BLaER1 (cell line): ENCODE data around the gene MBL2.

ENCODE experiments used
- H3K27ac ChIP-seq: shearing (Covaris generic); formaldehyde crosslinking; 2 replicates; pipeline ENCODE4 v1.8.1; 2022
- H3K27me3 ChIP-seq: shearing (Covaris generic); formaldehyde crosslinking; 2 replicates; pipeline ENCODE4 v1.8.1; 2022
- H3K36me3 ChIP-seq: shearing (Covaris generic); formaldehyde crosslinking; 2 replicates; pipeline ENCODE4 v1.8.1; 2022
- H3K4me1 ChIP-seq: shearing (Covaris generic); formaldehyde crosslinking; 2 replicates; pipeline ENCODE4 v1.8.1; 2022
- H3K4me2 ChIP-seq: shearing (Covaris generic); formaldehyde crosslinking; 2 replicates; pipeline ENCODE4 v1.8.1; 2022
- H3K4me3 ChIP-seq: shearing (Covaris generic); formaldehyde crosslinking; 2 replicates; pipeline ENCODE4 v1.8.1; 2022
- H3K9ac ChIP-seq: shearing (Covaris generic); formaldehyde crosslinking; 2 replicates; pipeline ENCODE4 v1.8.1; 2022
- H3K9me3 ChIP-seq: shearing (Covaris generic); formaldehyde crosslinking; 2 replicates; pipeline ENCODE4 v1.8.1; 2022
- H4K20me1 ChIP-seq: shearing (Covaris generic); formaldehyde crosslinking; 2 replicates; pipeline ENCODE4 v1.8.1; 2022
- Cebpa-rat ChIP-seq: shearing (Covaris generic); IDR thresholded peaks from 2 replicates; pipeline ENCODE4 v1.8.1; 2022

Gene MBL2

DNA sequence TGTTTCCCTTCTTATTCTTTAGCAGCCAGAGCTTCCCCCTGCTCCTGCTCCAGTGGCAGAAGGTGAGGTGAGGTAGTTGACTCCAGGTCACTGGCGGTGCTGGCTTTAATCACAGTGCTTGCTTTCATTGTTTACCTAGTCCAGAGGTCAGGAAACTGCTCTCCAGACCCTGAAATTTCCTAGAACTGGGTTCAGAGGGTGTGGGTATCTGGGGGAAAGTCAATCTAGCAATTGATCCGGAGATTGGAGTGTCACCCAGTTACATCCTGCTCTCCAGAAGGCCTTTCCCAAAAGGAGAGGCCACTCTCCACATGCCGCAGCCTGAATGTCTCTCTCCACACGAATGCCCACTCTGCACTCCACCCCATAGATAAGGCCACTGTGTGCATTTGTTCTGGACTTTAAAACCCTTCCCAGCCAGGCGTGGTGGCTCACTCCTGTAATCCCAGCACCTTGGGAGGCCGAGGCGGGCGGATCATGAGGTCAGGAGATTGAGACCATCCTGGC lies 2.1 kb upstream of the MBL2 start:
- Histone ChIP-seq H3K27me3 (no peaks in the 10 kb centered on the region), H3K4me2 (no peak overlapping the region), H3K36me3 (no peaks in the 10 kb centered on the region), H3K9me3 (no peaks in the 10 kb centered on the region), H4K20me1 (no peaks in the 10 kb centered on the region), H3K27ac (no peak overlapping the region), H3K4me3 (no peak overlapping the region), H3K9ac (no peak overlapping the region), H3K4me1 (no peaks in the 10 kb centered on the region)
- no peak for TF ChIP-seq Cebpa-rat

DNA sequence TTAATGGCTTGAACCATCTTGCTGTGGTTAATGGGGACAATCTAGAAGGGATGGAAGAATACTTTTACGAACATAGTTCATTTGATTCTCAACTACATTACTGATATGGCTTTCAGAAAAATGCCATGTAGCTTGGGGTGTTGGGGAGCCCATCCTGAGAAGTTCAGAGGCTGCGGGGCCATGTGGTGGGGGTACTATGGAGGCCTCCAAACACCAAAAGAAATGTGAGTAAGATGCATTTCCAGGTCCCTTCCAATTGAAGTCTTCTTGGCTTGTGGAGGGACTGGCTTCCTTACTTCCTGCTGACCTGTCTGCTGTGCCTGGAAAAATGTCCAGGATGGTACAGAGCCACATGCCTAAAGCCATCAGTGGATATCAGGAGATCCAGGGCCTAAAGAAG lies 1.6 kb upstream of the MBL2 start:
- H3K4me2 ChIP-seq = no peak overlapping the region
- no peak overlapping the region for H3K4me3 ChIP-seq
- no peaks in the 10 kb centered on the region for H3K9me3 ChIP-seq
- H3K4me1 ChIP-seq = no peaks in the 10 kb centered on the region
- no peaks in the 10 kb centered on the region for H3K36me3 ChIP-seq
- no peak overlapping the region for H3K9ac ChIP-seq
- no peak overlapping the region for H3K27ac ChIP-seq
- H3K27me3 ChIP-seq = no peaks in the 10 kb centered on the region
- TF ChIP-seq Cebpa-rat = no peak
- H4K20me1 ChIP-seq = no peaks in the 10 kb centered on the region

DNA sequence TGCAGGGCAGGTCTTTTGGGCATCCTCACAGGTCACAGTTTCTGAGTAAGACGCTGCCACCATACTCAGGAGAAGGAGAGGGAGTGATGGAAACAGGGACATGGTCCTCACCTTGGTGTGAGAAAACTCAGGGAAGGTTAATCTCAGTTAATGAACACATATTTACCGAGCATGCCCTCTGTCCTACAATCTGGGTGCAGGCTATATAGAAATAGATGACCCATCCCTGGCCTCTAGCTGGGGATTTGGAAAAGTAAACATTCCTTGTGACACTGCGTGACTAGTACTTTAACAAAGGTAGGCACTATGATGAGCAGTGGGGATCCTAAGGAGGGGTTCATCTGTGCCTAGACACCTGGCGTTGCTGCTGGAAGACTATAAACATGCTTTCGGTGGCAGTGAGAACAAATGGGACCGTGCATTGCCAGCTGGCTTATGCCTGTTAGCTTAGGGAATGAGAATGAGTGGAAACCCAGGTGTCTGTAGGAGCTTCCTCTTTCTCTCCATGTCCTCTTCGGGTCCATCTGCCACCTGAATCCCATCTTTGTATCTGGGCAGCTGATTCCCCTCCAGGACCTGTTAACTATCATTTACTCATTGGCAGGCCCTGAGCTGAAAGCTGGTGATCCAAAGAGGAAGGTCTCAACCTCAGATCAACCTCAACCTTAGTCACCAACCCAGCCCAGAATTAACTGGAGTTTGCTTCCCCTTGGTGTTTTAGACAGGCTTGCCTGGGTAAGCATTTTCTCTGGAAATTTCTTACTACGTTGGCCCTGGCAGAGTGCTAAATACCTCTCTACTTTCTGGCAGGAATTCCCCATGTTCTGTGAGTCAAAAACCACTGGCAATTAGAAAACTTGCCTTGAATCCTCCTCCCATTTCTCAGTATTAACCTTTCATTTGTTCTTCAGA lies 794 bp downstream of the MBL2 start:
- Histone ChIP-seq H3K4me3 (no peak overlapping the region), H4K20me1 (no peaks in the 10 kb centered on the region), H3K36me3 (no peaks in the 10 kb centered on the region), H3K4me2 (no peak overlapping the region), H3K27me3 (no peaks in the 10 kb centered on the region), H3K27ac (no peak overlapping the region), H3K4me1 (no peaks in the 10 kb centered on the region), H3K9me3 (no peaks in the 10 kb centered on the region), H3K9ac (no peak overlapping the region)
- no peak for TF ChIP-seq Cebpa-rat

DNA sequence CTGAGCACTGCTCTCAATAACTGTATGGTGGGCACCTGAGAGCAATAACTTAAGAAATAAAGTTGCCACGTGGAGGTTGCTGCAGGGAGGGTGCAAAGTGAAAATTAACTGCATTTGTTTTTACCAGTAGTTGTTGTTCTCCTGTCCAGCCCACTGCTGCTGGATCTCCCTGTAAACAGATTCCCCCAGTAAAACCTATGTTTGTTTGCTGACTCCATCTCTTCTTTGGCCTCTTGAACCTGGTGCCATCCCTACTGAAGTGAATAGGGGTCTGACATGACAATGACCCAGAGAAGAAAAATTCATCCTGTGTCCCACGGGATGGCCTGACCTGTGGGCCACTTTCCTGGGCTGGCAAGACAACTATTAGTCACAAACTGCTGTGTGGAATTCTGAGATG lies 1.7 kb downstream of the MBL2 start:
- Histone ChIP-seq H3K27ac (no peak overlapping the region), H3K36me3 (no peaks in the 10 kb centered on the region), H4K20me1 (no peaks in the 10 kb centered on the region), H3K4me2 (no peak overlapping the region), H3K27me3 (no peaks in the 10 kb centered on the region), H3K4me1 (no peaks in the 10 kb centered on the region), H3K9me3 (no peaks in the 10 kb centered on the region), H3K9ac (no peak overlapping the region), H3K4me3 (no peak overlapping the region)
- TF ChIP-seq Cebpa-rat = no peak

GRCh38 chr10:52769966-52770365 lies 2.6 kb downstream of the MBL2 start:
- no peak for TF ChIP-seq Cebpa-rat
- no peak overlapping the region for H3K4me2 ChIP-seq

GRCh38 chr10:52768001-52768532 lies 4.5 kb downstream of the MBL2 start:
- Histone ChIP-seq H3K9ac (no peak overlapping the region), H3K27ac (no peak overlapping the region), H3K4me2 (no peak overlapping the region), H3K9me3 (no peaks in the 10 kb centered on the region), H4K20me1 (no peaks in the 10 kb centered on the region), H3K4me1 (no peaks in the 10 kb centered on the region), H3K36me3 (no peaks in the 10 kb centered on the region), H3K27me3 (no peaks in the 10 kb centered on the region), H3K4me3 (no peak overlapping the region)
- TF ChIP-seq Cebpa-rat = no peak

More at GRCh38 chr10:52769966-52770365, 2.6 kb downstream of the MBL2 start:
- no peak overlapping the region for H3K4me3 ChIP-seq
- H3K36me3 ChIP-seq = no peaks in the 10 kb centered on the region
- H3K9ac ChIP-seq = no peak overlapping the region
- H3K27ac ChIP-seq = no peak overlapping the region
- H3K9me3 ChIP-seq = no peaks in the 10 kb centered on the region
- H4K20me1 ChIP-seq = no peaks in the 10 kb centered on the region
- H3K27me3 ChIP-seq = no peaks in the 10 kb centered on the region
- H3K4me1 ChIP-seq = no peaks in the 10 kb centered on the region

GRCh38 chr10:52762088-52762487 lies 10.5 kb downstream of the MBL2 start:
- no peaks in the 10 kb centered on the region for H3K9me3 ChIP-seq
- no peaks in the 10 kb centered on the region for H3K27me3 ChIP-seq
- H3K4me2 ChIP-seq = no peak overlapping the region
- no peak overlapping the region for H3K4me3 ChIP-seq
- peaks cover 32% of the 10 kb centered on the region for H3K4me1 ChIP-seq
- H4K20me1 ChIP-seq = no peaks in the 10 kb centered on the region
- no peak for TF ChIP-seq Cebpa-rat
- no peak overlapping the region for H3K9ac ChIP-seq
- H3K36me3 ChIP-seq = no peaks in the 10 kb centered on the region
- H3K27ac ChIP-seq = no peak overlapping the region

- H3K27ac ChIP-seq = no peak overlapping the region
- peaks cover 62% of the 10 kb centered on the region for H3K4me1 ChIP-seq
- no peak overlapping the region for H3K4me3 ChIP-seq
- no peaks in the 10 kb centered on the region for H3K36me3 ChIP-seq
- no peak for TF ChIP-seq Cebpa-rat
- peak overlapping the region; percentile 49 for H3K4me2 ChIP-seq
- no peak overlapping the region for H3K9ac ChIP-seq
- no peaks in the 10 kb centered on the region for H4K20me1 ChIP-seq
- H3K27me3 ChIP-seq = no peaks in the 10 kb centered on the region
- H3K9me3 ChIP-seq = no peaks in the 10 kb centered on the region
Measured at GRCh38 chr10:52759154-52759553, 13.4 kb downstream of the MBL2 start.

DNA sequence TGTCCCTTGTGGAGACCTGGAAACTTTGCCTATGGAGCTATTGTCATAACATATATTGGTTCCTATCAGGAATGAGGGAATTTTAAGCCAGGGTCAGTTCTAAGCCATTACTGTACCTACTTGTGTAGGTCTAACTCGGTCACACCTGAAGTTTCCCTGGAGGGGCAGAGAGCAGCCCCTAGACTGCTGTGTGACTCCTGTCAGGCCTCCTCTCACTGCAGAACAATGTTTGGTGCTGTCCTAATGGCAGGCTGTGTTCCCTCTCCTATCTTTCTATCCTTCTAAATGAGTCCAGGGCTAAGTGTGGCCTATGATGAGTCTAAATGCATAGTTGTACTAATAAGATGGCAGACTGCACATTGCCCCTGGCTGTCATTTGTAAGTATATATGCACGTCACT lies 14.2 kb downstream of the MBL2 start:
- H4K20me1 ChIP-seq = no peaks in the 10 kb centered on the region
- H3K27ac ChIP-seq = no peak overlapping the region
- no peaks in the 10 kb centered on the region for H3K36me3 ChIP-seq
- no peak overlapping the region for H3K4me3 ChIP-seq
- peaks cover 69% of the 10 kb centered on the region for H3K4me1 ChIP-seq
- H3K9me3 ChIP-seq = no peaks in the 10 kb centered on the region
- peak overlapping the region; percentile 8; the same call in 1 of the 2 replicates for H3K4me2 ChIP-seq
- no peak for TF ChIP-seq Cebpa-rat
- H3K9ac ChIP-seq = no peak overlapping the region
- H3K27me3 ChIP-seq = no peaks in the 10 kb centered on the region

DNA sequence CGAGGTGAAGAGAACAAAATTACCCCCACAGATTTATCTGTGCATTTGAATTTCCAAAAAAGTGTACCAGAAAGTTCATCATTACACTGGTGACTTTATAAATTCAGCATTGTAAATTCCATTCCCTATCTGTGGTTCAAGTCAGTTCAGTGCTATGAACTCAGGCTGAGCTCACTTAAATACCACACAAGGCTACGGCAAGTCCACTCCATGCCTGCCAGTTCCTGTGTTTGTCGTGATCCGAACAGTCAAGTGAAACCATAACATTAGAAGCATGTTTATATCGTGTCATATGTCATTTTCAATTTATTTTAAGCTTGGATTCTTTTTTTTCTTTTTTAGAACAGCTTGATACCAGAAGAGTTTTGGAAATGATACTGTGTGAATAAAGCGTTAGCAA lies 14.8 kb downstream of the MBL2 start:
- Histone ChIP-seq H3K4me2 (no peak overlapping the region), H3K36me3 (no peaks in the 10 kb centered on the region), H3K9ac (no peak overlapping the region), H3K27me3 (no peaks in the 10 kb centered on the region), H4K20me1 (no peaks in the 10 kb centered on the region), H3K4me1 (peaks cover 76% of the 10 kb centered on the region), H3K27ac (no peak overlapping the region), H3K4me3 (no peak overlapping the region), H3K9me3 (no peaks in the 10 kb centered on the region)
- TF ChIP-seq Cebpa-rat = no peak
